Pericardium fibroblast (primary cell): ENCODE data around the gene FDX2. TPM values are rescaled to one million over a fixed set of nuclear protein-coding genes. Genes with fewer than 3 reads are reported as not detected.

ENCODE experiments used
- total RNA-seq: library from RNA; depleted of rRNA; stranded (reverse); fragments of >200 nt; gene quantifications from 2 replicates; pipeline ENCODE4 v1.2.3, GENCODE V29; 2015

The FDX2 gene
- 20.1 and 26.8 TPM in 2 replicates for total RNA-seq

GRCh38 chr19:10315335-10316214 lies at the start of gene FDX2:
Gene FDX2 (minus strand): TSS chr19:10316015. CDS start chr19:10315996, 19 bp downstream.

DNA sequence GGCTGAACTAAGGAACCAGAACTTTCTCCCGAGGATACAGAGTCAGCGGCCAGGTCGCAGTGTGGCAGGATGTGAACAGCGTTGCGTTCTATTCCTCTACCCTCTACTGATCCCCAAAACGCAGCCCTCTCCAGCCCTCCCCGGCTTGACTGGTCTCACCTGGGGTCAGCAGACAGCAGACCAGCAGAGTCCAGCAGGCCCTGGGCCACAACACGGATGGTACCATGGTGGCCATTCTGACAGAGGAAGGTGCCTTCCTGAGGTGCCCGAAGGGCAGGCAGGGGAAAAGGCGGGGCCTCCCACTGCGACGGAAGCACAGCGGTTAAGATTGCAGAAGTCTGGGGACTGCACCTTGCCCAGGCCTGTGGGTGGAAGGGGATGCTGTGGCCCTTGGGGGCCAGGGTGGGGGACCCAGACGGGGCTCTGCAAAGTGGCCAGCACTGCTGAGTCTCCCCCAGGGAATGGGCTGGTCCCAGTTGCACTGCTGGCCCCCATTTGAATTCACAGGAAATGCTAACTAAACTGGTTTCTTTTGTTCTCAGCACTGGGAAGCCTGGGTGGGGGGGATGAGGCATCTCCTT lies 23.7 kb upstream of the FDX2 start, which contains the start of gene ICAM3:
ICAM3 (minus strand) TSS at position 245 of the 581 bp plus-strand sequence; CDS start at position 235, 10 bp downstream.

GRCh38 chr19:10332965-10333757 lies 17.3 kb upstream of the FDX2 start, which contains the start of gene RAVER1:
Gene RAVER1 (minus strand): TSS chr19:10333529. CDS start chr19:10333507, 22 bp downstream.

DNA sequence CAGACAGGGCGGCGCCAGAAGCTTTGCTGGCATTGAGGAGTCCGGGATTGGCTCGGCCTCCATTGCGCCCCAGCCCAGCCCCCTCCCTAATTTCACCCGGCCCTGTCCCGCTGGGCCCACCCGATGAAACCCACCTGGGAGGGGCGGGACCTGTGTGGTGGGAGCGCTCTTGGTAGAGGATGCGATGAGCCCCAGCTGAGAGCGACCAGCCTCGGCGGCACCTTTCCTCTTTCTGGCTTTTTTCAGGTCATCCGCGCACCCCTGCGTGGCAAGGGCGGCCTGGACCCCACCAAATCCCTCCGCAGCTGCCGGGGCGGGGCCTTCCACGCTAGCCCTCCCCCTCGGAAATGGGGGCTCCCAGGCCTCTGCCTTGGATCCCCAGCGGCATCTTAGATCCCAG lies 6.4 kb downstream of the FDX2 start, which contains the start of gene ZGLP1:
ZGLP1 (minus strand) TSS at position 393 of the 400 bp plus-strand sequence.

GRCh38 chr19:10289836-10290356 lies 25.9 kb downstream of the FDX2 start, which contains the start of gene ICAM5:
Gene ICAM5 (plus strand): TSS chr19:10289952. CDS start chr19:10290044, 92 bp downstream.

DNA sequence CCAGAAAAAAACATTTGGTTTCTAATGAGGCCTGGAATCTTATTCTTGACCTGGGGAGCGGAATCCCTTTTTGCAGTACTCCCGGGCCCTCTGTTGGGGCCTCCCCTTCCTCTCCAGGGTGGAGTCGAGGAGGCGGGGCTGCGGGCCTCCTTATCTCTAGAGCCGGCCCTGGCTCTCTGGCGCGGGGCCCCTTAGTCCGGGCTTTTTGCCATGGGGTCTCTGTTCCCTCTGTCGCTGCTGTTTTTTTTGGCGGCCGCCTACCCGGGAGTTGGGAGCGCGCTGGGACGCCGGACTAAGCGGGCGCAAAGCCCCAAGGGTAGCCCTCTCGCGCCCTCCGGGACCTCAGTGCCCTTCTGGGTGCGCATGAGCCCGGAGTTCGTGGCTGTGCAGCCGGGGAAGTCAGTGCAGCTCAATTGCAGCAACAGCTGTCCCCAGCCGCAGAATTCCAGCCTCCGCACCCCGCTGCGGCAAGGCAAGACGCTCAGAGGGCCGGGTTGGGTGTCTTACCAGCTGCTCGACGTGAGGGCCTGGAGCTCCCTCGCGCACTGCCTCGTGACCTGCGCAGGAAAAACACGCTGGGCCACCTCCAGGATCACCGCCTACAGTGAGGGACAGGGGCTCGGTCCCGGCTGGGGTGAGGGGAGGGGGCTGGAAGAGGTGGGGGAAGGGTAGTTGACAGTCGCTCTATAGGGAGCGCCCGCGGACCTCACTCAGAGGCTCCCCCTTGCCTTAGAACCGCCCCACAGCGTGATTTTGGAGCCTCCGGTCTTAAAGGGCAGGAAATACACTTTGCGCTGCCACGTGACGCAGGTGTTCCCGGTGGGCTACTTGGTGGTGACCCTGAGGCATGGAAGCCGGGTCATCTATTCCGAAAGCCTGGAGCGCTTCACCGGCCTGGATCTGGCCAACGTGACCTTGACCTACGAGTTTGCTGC lies 28.7 kb downstream of the FDX2 start, which contains the start of gene ICAM4:
ICAM4 (plus strand) TSS at position 153 of the 935 bp plus-strand sequence; CDS start at position 211, 58 bp downstream.

DNA sequence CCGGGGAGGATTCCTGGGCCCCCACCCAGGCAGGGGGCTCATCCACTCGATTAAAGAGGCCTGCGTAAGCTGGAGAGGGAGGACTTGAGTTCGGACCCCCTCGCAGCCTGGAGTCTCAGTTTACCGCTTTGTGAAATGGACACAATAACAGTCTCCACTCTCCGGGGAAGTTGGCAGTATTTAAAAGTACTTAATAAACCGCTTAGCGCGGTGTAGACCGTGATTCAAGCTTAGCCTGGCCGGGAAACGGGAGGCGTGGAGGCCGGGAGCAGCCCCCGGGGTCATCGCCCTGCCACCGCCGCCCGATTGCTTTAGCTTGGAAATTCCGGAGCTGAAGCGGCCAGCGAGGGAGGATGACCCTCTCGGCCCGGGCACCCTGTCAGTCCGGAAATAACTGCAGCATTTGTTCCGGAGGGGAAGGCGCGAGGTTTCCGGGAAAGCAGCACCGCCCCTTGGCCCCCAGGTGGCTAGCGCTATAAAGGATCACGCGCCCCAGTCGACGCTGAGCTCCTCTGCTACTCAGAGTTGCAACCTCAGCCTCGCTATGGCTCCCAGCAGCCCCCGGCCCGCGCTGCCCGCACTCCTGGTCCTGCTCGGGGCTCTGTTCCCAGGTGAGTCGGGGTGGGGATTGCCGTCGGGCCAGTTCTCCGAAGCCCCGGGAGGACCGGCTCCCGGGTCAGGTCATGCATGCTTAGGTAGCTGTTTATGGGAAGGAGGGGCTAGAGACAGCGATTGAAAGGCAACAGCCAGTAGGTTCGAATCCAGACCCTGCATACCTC lies 45.0 kb downstream of the FDX2 start, which contains the start of gene ICAM1:
ICAM1 (plus strand) TSS at position 505 of the 779 bp plus-strand sequence; CDS start at position 545, 40 bp downstream.

Other genes starting within 250 kb of the FDX2 start
- gene SHFL, start 229.7 kb downstream of the FDX2 start, total RNA-seq, result 28.6 and 36.9 TPM in 2 replicates
- 0.09 and 1.2 TPM in 2 replicates for gene ANGPTL6, start 213.3 kb downstream of the FDX2 start, total RNA-seq
- gene PPAN, start 209.7 kb downstream of the FDX2 start, total RNA-seq, result 31.0 and 34.0 TPM in 2 replicates
- gene P2RY11, start 204.3 kb downstream of the FDX2 start, total RNA-seq, result 2.0 and 3.9 TPM in 2 replicates
- gene EIF3G, start 196.1 kb downstream of the FDX2 start, total RNA-seq, result 257 and 269 TPM in 2 replicates
- 44.7 and 52.4 TPM in 2 replicates for gene DNMT1, start 121.1 kb downstream of the FDX2 start, total RNA-seq
- 37.7 and 40.0 TPM in 2 replicates for gene S1PR2, start 84.7 kb downstream of the FDX2 start, total RNA-seq
- 75.4 and 86.2 TPM in 2 replicates for gene MRPL4, start 63.8 kb downstream of the FDX2 start, total RNA-seq
- gene ICAM1, start 44.9 kb downstream of the FDX2 start, total RNA-seq, result 43.5 and 55.2 TPM in 2 replicates
- 0.60 and 4.1 TPM in 2 replicates for gene ICAM4, start 29.1 kb downstream of the FDX2 start, total RNA-seq
- gene ICAM5, start 26.1 kb downstream of the FDX2 start, total RNA-seq, result 2.6 and 4.2 TPM in 2 replicates
- 1.5 and 3.0 TPM in 2 replicates for gene ZGLP1, start 6.2 kb downstream of the FDX2 start, total RNA-seq
- gene RAVER1, start 17.5 kb upstream of the FDX2 start, total RNA-seq, result 20.7 and 32.5 TPM in 2 replicates
- 6.8 and 7.8 TPM in 2 replicates for gene ICAM3, start 23.6 kb upstream of the FDX2 start, total RNA-seq
- gene TYK2, start 64.6 kb upstream of the FDX2 start, total RNA-seq, result 68.0 and 74.8 TPM in 2 replicates
- 157 and 169 TPM in 2 replicates for gene CDC37, start 87.5 kb upstream of the FDX2 start, total RNA-seq
- gene PDE4A, start 104.5 kb upstream of the FDX2 start, total RNA-seq, result 5.4 and 15.4 TPM in 2 replicates
- gene KEAP1, start 187.3 kb upstream of the FDX2 start, total RNA-seq, result 53.6 and 78.1 TPM in 2 replicates
- 1.1 and 5.4 TPM in 2 replicates for gene S1PR5, start 201.4 kb upstream of the FDX2 start, total RNA-seq
- 15.8 and 28.4 TPM in 2 replicates for gene ATG4D, start 227.9 kb upstream of the FDX2 start, total RNA-seq
- 11.3 and 14.1 TPM in 2 replicates for gene KRI1, start 250.0 kb upstream of the FDX2 start, total RNA-seq